ENCODE results near the gene GAS5. TPM values are rescaled to one million over a fixed set of nuclear protein-coding genes. Genes with fewer than 3 reads are reported as not detected.
"Not testable (repeated sequence)": the region's sequence is repeated elsewhere in the genome, so short reads cannot be mapped to it uniquely, and the experiment has no call there.

The GAS5 gene
- total RNA-seq, 2 experiments from 2014 or later = 878 to 1,203 TPM

DNA sequence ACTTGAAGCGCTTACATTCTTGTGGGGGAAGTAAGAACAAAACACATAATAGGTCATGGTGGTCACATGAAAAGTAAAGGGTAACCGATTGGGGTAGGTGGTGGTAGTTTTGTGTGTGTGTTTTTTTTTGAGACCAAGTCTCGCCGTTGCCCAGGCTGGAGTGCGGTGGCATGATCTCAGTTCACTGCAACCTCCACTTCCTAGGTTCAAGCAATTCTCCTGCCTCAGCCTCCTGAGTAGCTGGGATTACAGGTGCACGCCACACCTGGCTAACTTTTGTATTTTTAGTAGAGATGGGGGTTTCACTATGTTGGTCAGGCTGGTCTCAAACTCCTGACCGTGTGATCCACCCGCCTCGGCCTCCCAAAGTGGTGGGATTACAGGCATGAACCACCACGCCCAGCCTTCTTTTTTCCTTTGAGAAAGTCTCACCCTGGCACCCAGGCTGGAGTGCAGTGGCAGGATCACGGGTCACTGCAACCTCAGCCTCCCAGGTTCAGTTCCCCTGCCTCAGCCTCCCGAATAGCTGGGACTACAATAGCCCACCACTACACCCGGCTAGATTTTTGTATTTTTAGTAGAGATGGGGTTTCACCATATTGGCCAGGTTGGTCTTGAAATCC is 5.5 kb downstream of the GAS5 start:
- intact Hi-C loops (cut with DNase I, micrococcal nuclease) = loop anchor here in 1 of 2 experiments (10.0 kb wide), 2 partner anchors 1163 to 1333 kb away; partner anchors contain the start of genes KIAA0040 and MRPS14
- DNase-seq = peak; percentile 34
- H3K27me3 Mint-ChIP-seq; H3K9me3 Mint-ChIP-seq (ENCODE audit: low read depth); CTCF ChIA-PET: not testable (repeated sequence)
- Mint-ChIP-seq H3K27ac (peak overlapping the region; percentile 83), H3K4me1 (peaks cover 26% of the 10 kb centered on the region), H3K36me3 (ENCODE audit: low read depth) (peaks cover 64% of the 10 kb centered on the region), H3K4me3 (peak overlapping the region; percentile 91)
- POLR2A ChIA-PET = interaction anchor here (0.6 to 1.7 kb wide), 4 partner anchors 8 to 38 kb away, joined by 4 to 5 read pairs (median 4); partner anchors contain the start of genes CENPL and DARS2
- peak; percentile 13 for ATAC-seq

DNA sequence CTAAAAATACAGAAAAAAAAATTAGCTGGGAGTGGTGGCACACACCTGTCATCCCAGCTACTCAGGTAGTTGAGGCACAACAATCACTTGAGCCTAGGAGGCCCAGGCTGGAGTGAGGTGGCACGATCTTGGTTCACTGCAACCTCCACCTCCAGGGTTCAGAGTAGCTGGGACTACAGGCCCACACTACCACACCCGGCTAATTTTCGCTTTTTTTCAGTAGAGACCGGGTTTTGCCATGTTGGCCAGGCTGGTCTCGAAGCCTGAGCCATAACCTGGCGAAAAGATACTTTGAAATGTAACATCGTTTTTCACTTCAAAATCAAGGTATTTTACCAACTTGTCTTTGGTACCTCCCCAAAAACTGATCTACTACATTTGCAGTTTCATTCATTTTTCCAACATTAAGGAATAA is 6.1 kb downstream of the GAS5 start:
- DNase-seq (peak; percentile 31), ATAC-seq (peak; percentile 11)
- Mint-ChIP-seq H3K4me3 (peak overlapping the region; percentile 91), H3K27me3 (no peaks in the 10 kb centered on the region), H3K4me1 (peaks cover 26% of the 10 kb centered on the region), H3K9me3 (ENCODE audit: low read depth) (no peaks in the 10 kb centered on the region), H3K36me3 (ENCODE audit: low read depth) (peaks cover 59% of the 10 kb centered on the region), H3K27ac (peak overlapping the region; percentile 83)
- ChIA-PET CTCF (no interaction called here), POLR2A (interaction anchor here (0.6 to 1.7 kb wide), 4 partner anchors 9 to 38 kb away, joined by 4 to 5 read pairs (median 4); partner anchors contain the start of genes CENPL and DARS2)
- intact Hi-C loops (cut with DNase I, micrococcal nuclease) = loop anchor here in 1 of 2 experiments (10.0 kb wide), 2 partner anchors 1163 to 1333 kb away; partner anchors contain the start of genes KIAA0040 and MRPS14

DNA sequence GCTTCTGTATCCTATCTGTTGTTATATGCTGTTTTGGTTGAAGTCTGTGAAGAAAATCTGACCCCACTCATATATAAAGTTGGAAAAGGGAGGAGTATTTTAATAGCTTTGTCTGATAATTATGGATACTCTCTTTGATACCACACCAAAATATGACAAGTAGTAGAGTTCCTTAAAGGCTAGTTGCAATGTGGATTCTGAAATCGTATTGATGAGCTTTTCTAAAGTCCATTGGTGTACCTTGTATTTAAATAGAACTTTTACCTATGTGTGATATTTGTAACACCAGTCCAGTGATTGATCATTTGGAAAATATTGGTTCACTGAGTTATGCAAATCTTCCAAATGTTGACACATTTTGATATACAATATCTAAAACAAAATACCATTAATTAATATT is 7.7 kb downstream of the GAS5 start:
- ChIA-PET CTCF (no interaction called here), POLR2A (no interaction called here)
- Mint-ChIP-seq H3K4me1 (peaks cover 18% of the 10 kb centered on the region), H3K27ac (no peak overlapping the region), H3K9me3 (ENCODE audit: low read depth) (no peaks in the 10 kb centered on the region), H3K27me3 (no peaks in the 10 kb centered on the region), H3K36me3 (ENCODE audit: low read depth) (peaks cover 54% of the 10 kb centered on the region), H3K4me3 (no peak overlapping the region)
- DNase-seq = no peak
- no peak for ATAC-seq
- intact Hi-C loops (cut with DNase I, micrococcal nuclease) = loop anchor here in 1 of 2 experiments (10.0 kb wide), 2 partner anchors 1165 to 1335 kb away; partner anchors contain the start of genes KIAA0040 and MRPS14

DNA sequence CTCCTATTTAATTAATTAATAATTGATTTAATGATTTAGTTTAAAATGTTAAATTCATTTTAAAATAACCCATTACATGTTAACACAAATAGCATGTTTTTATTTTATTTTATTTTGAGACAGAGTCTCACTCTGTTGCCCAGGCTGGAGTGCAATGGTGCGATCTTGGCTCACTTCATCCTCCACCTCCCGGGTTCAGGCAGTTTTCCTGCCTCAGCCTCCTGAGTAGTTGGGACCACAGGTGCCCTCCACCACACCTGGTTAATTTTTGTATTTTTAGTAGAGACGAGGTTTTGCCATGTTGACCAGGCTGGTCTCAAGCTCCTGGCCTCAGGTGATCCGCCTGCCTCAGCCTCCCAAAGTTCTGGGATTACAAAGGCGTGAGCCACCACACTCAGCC is 8.2 kb downstream of the GAS5 start:
- peaks cover 51% of the 10 kb centered on the region for H3K36me3 Mint-ChIP-seq (ENCODE audit: low read depth)

DNA sequence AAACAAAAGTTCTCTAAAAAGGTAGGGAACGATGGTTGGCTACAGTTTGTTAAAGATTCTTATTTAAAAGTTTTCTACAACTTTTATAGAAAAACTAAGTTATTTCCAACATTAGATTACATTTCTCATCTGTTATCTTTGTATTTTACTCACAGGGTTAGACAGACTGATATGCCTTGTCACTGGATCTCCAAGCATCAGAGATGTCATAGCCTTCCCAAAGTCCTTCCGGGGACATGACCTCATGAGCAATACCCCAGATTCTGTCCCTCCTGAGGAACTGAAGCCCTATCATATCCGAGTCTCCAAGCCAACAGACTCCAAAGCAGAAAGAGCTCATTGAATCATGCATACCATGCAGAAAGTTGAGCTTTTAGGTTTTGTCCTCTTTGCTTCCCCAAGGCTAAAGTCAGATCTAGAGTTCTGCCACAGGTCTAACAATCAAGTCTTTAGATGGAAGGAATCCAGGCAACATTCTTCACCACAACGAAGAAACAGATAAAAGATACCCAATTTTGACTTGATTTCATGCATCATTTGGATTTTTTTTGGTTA is 10.3 kb downstream of the GAS5 start:
- no peaks in the 10 kb centered on the region for H3K9me3 Mint-ChIP-seq (ENCODE audit: low read depth)
- H3K36me3 Mint-ChIP-seq (ENCODE audit: low read depth) = peaks cover 40% of the 10 kb centered on the region
- CTCF ChIA-PET = interaction anchor here (1.4 kb wide), 1 partner anchor 20 kb away, joined by 3 read pairs; no protein-coding TSS in a partner anchor
- H3K27me3 Mint-ChIP-seq = no peaks in the 10 kb centered on the region
- ATAC-seq (no peak), DNase-seq (no peak)
- intact Hi-C loops (cut with DNase I, micrococcal nuclease) = no loop called here
- H3K4me3 Mint-ChIP-seq = no peak overlapping the region
- no peak overlapping the region for H3K27ac Mint-ChIP-seq
- POLR2A ChIA-PET = interaction anchor here (1.0 to 2.6 kb wide), 4 partner anchors 8 to 11 kb away, joined by 3 to 8 read pairs (median 3); partner anchors contain the start of gene ZBTB37
- no peaks in the 10 kb centered on the region for H3K4me1 Mint-ChIP-seq

More for the DNA sequence above, 8.2 kb downstream of the GAS5 start:
- DNase-seq; H3K9me3 Mint-ChIP-seq (ENCODE audit: low read depth); H3K4me3 Mint-ChIP-seq; CTCF ChIA-PET; H3K27ac Mint-ChIP-seq; intact Hi-C loops (cut with DNase I, micrococcal nuclease); H3K27me3 Mint-ChIP-seq; ATAC-seq; POLR2A ChIA-PET: not testable (repeated sequence)
- peaks cover 16% of the 10 kb centered on the region for H3K4me1 Mint-ChIP-seq

DNA sequence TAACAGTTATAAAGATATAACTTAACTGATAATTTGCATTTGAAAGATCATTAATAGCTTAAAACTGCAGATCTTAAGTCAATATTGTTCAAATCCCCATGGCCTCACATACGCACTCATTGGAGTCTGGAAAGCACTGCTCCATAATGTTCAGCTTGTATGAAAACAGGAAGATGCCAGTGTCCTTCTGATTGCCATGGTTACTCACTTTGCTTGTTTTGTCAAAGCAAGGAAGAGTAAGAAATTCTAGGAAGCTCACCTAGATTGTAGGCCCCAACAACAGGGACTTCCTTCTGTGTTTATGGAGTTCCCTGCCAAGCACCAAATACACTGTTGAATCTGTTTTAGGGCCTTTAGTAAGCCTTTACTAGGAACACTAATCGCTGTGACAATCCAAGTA is 10.9 kb downstream of the GAS5 start:
- Mint-ChIP-seq H3K9me3 (ENCODE audit: low read depth) (no peaks in the 10 kb centered on the region), H3K4me3 (no peak overlapping the region), H3K36me3 (ENCODE audit: low read depth) (peaks cover 41% of the 10 kb centered on the region), H3K27ac (no peak overlapping the region), H3K27me3 (no peaks in the 10 kb centered on the region), H3K4me1 (no peaks in the 10 kb centered on the region)
- intact Hi-C loops (cut with DNase I, micrococcal nuclease) = no loop called here
- ATAC-seq = no peak
- ChIA-PET CTCF (interaction anchor here (1.4 kb wide), 1 partner anchor 20 kb away, joined by 3 read pairs; no protein-coding TSS in a partner anchor), POLR2A (interaction anchor here (0.7 to 2.6 kb wide), 4 partner anchors 9 to 11 kb away, joined by 3 to 8 read pairs (median 3); partner anchors contain the start of gene ZBTB37)
- DNase-seq = no peak

DNA sequence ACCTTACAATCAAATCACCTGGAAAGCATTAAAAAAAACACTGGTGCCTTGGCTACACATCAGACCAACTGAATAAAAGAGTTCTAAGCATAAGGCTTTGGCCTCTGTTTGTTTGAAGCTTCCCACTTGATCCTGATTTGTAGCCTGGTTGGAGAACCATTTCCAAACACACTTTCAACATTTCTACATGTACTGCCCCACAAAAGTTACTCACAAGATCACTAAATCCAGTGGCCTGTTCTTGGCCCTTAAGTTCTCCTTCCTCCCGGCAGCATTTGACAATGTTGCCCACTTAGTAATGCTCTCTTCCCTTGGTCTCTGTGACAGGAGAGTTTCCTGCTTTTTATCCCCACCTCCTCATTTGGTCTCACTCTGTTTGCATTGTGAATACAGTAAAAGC is 11.8 kb downstream of the GAS5 start:
- ChIA-PET CTCF (interaction anchor here (0.6 kb wide), 1 partner anchor 164 kb away, joined by 3 read pairs; no protein-coding TSS in a partner anchor), POLR2A (interaction anchor here (2.6 kb wide), 1 partner anchor 10 kb away, joined by 8 read pairs; no protein-coding TSS in a partner anchor)
- H3K9me3 Mint-ChIP-seq (ENCODE audit: low read depth) = no peaks in the 10 kb centered on the region
- intact Hi-C loops (cut with DNase I, micrococcal nuclease) = no loop called here
- H3K4me1 Mint-ChIP-seq = no peaks in the 10 kb centered on the region
- no peak overlapping the region for H3K27ac Mint-ChIP-seq
- no peaks in the 10 kb centered on the region for H3K27me3 Mint-ChIP-seq
- H3K36me3 Mint-ChIP-seq (ENCODE audit: low read depth) = peaks cover 41% of the 10 kb centered on the region
- DNase-seq (no peak), ATAC-seq (no peak)
- no peak overlapping the region for H3K4me3 Mint-ChIP-seq

DNA sequence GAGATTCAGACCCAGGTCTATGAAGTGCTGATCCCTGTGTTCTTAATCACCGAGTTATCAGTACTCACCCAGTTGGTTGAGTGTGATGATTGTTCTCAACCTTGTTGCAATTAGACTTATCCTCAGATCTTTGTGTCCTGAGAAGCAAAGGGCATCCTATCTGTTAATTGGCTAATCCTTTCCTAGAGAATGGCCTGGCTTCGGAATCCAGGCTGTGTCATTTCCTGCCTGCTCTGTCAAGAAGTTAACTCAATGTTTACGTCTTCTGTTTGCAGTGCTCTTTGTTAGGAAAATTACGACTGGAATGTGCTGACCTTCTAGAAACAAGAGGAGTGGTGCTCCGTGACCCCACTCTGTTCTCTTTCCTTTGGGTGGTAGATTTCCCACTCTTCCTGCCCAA is 14.7 kb downstream of the GAS5 start:
- intact Hi-C loops (cut with DNase I, micrococcal nuclease) = no loop called here
- Mint-ChIP-seq H3K27me3 (no peaks in the 10 kb centered on the region), H3K9me3 (ENCODE audit: low read depth) (no peaks in the 10 kb centered on the region), H3K4me1 (no peaks in the 10 kb centered on the region), H3K4me3 (no peak overlapping the region), H3K27ac (no peak overlapping the region), H3K36me3 (ENCODE audit: low read depth) (peaks cover 44% of the 10 kb centered on the region)
- ATAC-seq = no peak
- ChIA-PET CTCF (interaction anchor here (1.6 kb wide), 1 partner anchor 18 kb away, joined by 3 read pairs; no protein-coding TSS in a partner anchor), POLR2A (no interaction called here)
- no peak for DNase-seq

DNA sequence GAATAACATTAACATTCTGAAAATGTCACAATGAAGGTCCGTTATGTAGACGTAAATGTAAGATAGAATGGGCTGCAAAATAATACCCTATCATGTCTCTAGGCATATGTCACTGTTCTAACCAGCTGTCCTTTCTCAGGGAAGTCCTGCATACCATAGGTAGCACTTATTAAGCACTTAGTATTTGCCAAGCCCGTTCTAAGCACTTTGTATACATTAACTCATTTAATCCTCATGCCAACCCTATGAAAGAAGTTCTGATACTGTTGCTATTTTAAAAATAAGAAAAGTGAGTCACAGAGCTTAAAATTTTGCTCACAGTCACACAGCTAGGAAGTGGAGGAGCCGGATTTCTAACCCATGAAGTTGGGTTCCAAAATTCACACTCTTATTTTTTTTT is 15.7 kb downstream of the GAS5 start:
- Mint-ChIP-seq H3K4me3 (no peak overlapping the region), H3K36me3 (ENCODE audit: low read depth) (peaks cover 43% of the 10 kb centered on the region), H3K27ac (no peak overlapping the region), H3K4me1 (no peaks in the 10 kb centered on the region), H3K27me3 (no peaks in the 10 kb centered on the region), H3K9me3 (ENCODE audit: low read depth) (no peaks in the 10 kb centered on the region)
- intact Hi-C loops (cut with DNase I, micrococcal nuclease) = no loop called here
- ChIA-PET POLR2A (interaction anchor here (0.6 to 1.3 kb wide), 3 partner anchors 9 to 295 kb away, joined by 3 to 4 read pairs (median 3); no protein-coding TSS in a partner anchor), CTCF (interaction anchor here (0.8 to 1.6 kb wide), 4 partner anchors 10 to 70 kb away, joined by 3 to 6 read pairs (median 3); no protein-coding TSS in a partner anchor)
- no peak for ATAC-seq
- DNase-seq = no peak

DNA sequence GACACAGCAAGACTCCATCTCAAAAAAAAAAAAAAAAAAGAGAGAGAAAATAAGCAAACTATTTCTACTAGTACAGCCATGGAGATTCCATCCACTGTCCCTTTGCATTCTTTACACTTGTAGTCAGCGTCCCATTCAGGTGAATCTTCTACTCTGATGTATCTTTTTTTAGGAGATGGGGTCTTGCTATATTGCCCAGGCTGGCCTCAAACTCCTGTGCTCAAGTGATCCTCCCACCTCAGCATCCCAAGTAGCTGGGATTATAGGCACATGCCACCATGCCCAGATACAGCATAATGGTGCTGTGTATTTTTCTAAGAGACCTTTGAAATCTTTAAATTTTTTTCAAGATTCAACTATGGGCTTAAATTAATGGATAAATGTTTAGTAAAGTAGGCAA is 35.0 kb downstream of the GAS5 start:
- Mint-ChIP-seq H3K27me3 (no peaks in the 10 kb centered on the region), H3K4me1 (peaks cover 8% of the 10 kb centered on the region), H3K4me3 (no peak overlapping the region), H3K9me3 (ENCODE audit: low read depth) (no peaks in the 10 kb centered on the region), H3K36me3 (ENCODE audit: low read depth) (peaks cover 25% of the 10 kb centered on the region), H3K27ac (no peak overlapping the region)
- no peak for DNase-seq
- ChIA-PET POLR2A (no interaction called here), CTCF (no interaction called here)
- ATAC-seq = no peak
- intact Hi-C loops (cut with DNase I, micrococcal nuclease) = no loop called here

DNA sequence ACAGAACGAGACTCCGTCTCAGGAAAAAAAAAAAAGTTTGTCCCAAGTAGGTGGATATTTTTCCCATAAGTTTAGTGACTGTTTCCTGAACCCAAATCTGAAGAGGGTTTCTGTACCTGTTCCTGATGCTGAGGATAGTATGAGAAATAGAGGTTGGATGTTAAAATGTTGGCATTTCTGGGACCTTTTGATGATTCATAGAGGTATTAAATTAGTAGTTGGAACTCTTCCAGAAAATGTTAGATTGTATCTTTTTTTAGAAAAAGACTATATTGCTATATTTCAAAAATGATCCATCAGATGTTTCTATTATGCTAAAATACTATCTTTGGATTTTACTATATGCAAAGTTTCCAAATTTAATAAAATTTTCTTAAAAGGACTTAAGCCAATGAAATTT is 40.2 kb downstream of the GAS5 start:
- peak overlapping the region; percentile 55 for H3K27ac Mint-ChIP-seq
- intact Hi-C loops (cut with DNase I, micrococcal nuclease) = no loop called here
- H3K36me3 Mint-ChIP-seq (ENCODE audit: low read depth) = peaks cover 35% of the 10 kb centered on the region
- DNase-seq (no peak), ATAC-seq (no peak)
- no peaks in the 10 kb centered on the region for H3K27me3 Mint-ChIP-seq
- H3K4me1 Mint-ChIP-seq = peaks cover 37% of the 10 kb centered on the region
- ChIA-PET POLR2A (no interaction called here), CTCF (no interaction called here)
- H3K4me3 Mint-ChIP-seq = peak overlapping the region; percentile 32
- H3K9me3 Mint-ChIP-seq (ENCODE audit: low read depth) = no peaks in the 10 kb centered on the region
